ENCODE data around the gene UGGT1.

UGGT1 gene

GRCh38 chr2:128153786-128154185, 62.8 kb downstream of the UGGT1 start:
- Histone ChIP-seq H3K9me3 (ENCODE audit: insufficient read depth, low read length) (no peaks in the 10 kb centered on the region), H2AFZ (ENCODE audit: low read depth, low read length) (no peak overlapping the region), H3K4me1 (ENCODE audit: low read length) (no peaks in the 10 kb centered on the region), H3K4me2 (ENCODE audit: low read length) (no peak overlapping the region), H3K27ac (ENCODE audit: low read length) (no peak overlapping the region), H3K27me3 (ENCODE audit: low read depth, low read length) (no peaks in the 10 kb centered on the region), H3K4me3 (ENCODE audit: low read length) (no peak overlapping the region), H3K79me2 (ENCODE audit: low read length) (no peaks in the 10 kb centered on the region), H3K9ac (ENCODE audit: low read length) (no peak overlapping the region), H4K20me1 (ENCODE audit: insufficient read depth, low read length) (no peaks in the 10 kb centered on the region), H3K36me3 (replicated peaks; ENCODE audit: low read depth, low read length) (peaks cover 35% of the 10 kb centered on the region)
- no peak for TF ChIP-seq EZH2phosphoT487 (IDR thresholded peaks at IDR 0.05; ENCODE audit: low read depth)
- TF ChIP-seq CTCF (IDR thresholded peaks at IDR 0.05; ENCODE audit: low read depth, low read length), result no peak

DNA sequence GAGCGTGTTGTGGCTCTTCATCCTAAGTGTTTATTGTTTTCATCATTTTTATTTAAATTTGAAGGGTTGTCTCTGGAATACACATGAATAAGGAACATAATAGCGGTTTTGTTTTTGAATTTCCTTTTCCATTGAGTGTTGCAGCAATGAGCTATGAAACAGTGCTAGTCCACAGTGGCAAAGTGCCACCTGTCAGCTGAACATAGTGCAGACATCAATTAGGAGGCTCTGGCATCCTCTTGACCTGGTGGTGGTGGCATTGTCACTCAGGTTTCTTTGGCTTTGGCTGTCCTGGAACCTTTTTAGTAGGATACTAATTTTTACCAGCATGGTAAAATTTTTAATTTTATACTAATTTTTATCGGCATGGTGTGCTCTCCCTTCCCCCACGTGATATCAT, 63.2 kb downstream of the UGGT1 start:
- Histone ChIP-seq H3K4me3 (ENCODE audit: low read length) (no peak overlapping the region), H3K9me3 (ENCODE audit: insufficient read depth, low read length) (no peaks in the 10 kb centered on the region), H3K27me3 (ENCODE audit: low read depth, low read length) (no peaks in the 10 kb centered on the region), H3K4me1 (ENCODE audit: low read length) (no peaks in the 10 kb centered on the region), H3K79me2 (ENCODE audit: low read length) (no peaks in the 10 kb centered on the region), H2AFZ (ENCODE audit: low read depth, low read length) (no peak overlapping the region), H3K9ac (ENCODE audit: low read length) (no peak overlapping the region), H3K4me2 (ENCODE audit: low read length) (no peak overlapping the region), H3K27ac (ENCODE audit: low read length) (no peak overlapping the region), H3K36me3 (replicated peaks; ENCODE audit: low read depth, low read length) (peaks cover 35% of the 10 kb centered on the region), H4K20me1 (ENCODE audit: insufficient read depth, low read length) (no peaks in the 10 kb centered on the region)
- TF ChIP-seq CTCF (IDR thresholded peaks at IDR 0.05; ENCODE audit: low read depth, low read length) (no peak), EZH2phosphoT487 (IDR thresholded peaks at IDR 0.05; ENCODE audit: low read depth) (no peak)

DNA sequence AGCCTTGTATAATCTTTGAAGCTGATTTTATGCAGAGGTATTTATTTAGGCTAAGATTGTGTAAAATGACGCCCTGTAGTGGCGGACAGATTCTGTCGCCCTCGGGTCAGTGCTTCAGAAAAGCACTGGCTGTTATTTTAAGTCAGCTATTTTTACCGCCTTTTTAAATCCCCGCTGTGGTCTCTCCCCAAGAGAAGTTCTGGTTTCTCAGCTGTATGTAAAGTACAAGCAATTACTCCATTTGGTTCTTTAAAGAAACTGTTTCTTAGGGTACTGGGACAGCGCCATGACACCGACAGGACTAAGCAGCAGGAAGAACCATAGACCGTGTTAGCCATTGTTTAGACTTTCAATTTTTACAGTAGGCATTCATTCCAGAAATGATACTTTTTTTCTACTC, 65.0 kb downstream of the UGGT1 start:
- Histone ChIP-seq H3K27me3 (ENCODE audit: low read depth, low read length) (no peaks in the 10 kb centered on the region), H3K36me3 (replicated peaks; ENCODE audit: low read depth, low read length) (peaks cover 44% of the 10 kb centered on the region), H4K20me1 (ENCODE audit: insufficient read depth, low read length) (no peaks in the 10 kb centered on the region), H2AFZ (ENCODE audit: low read depth, low read length) (no peak overlapping the region), H3K9ac (ENCODE audit: low read length) (no peak overlapping the region), H3K4me3 (ENCODE audit: low read length) (no peak overlapping the region), H3K9me3 (ENCODE audit: insufficient read depth, low read length) (no peaks in the 10 kb centered on the region), H3K4me2 (ENCODE audit: low read length) (no peak overlapping the region), H3K27ac (ENCODE audit: low read length) (no peak overlapping the region), H3K4me1 (ENCODE audit: low read length) (no peaks in the 10 kb centered on the region), H3K79me2 (ENCODE audit: low read length) (no peaks in the 10 kb centered on the region)
- TF ChIP-seq EZH2phosphoT487 (IDR thresholded peaks at IDR 0.05; ENCODE audit: low read depth), result no peak

- no peaks in the 10 kb centered on the region for H4K20me1 ChIP-seq (ENCODE audit: insufficient read depth, low read length)
- peaks cover 45% of the 10 kb centered on the region for H3K36me3 ChIP-seq (replicated peaks; ENCODE audit: low read depth, low read length)
- no peak overlapping the region for H3K9ac ChIP-seq (ENCODE audit: low read length)
- H3K4me1 ChIP-seq (ENCODE audit: low read length), result no peaks in the 10 kb centered on the region
- H3K4me3 ChIP-seq (ENCODE audit: low read length), result no peak overlapping the region
- no peaks in the 10 kb centered on the region for H3K27me3 ChIP-seq (ENCODE audit: low read depth, low read length)
- H3K79me2 ChIP-seq (ENCODE audit: low read length), result no peaks in the 10 kb centered on the region
- no peak for TF ChIP-seq CTCF (IDR thresholded peaks at IDR 0.05; ENCODE audit: low read depth, low read length)
- no peak for TF ChIP-seq EZH2phosphoT487 (IDR thresholded peaks at IDR 0.05; ENCODE audit: low read depth)
- H3K27ac ChIP-seq (ENCODE audit: low read length), result no peak overlapping the region
- no peaks in the 10 kb centered on the region for H3K9me3 ChIP-seq (ENCODE audit: insufficient read depth, low read length)
- H3K4me2 ChIP-seq (ENCODE audit: low read length), result no peak overlapping the region
- H2AFZ ChIP-seq (ENCODE audit: low read depth, low read length), result no peak overlapping the region
Observed at GRCh38 chr2:128156812-128157211, 65.8 kb downstream of the UGGT1 start.

DNA sequence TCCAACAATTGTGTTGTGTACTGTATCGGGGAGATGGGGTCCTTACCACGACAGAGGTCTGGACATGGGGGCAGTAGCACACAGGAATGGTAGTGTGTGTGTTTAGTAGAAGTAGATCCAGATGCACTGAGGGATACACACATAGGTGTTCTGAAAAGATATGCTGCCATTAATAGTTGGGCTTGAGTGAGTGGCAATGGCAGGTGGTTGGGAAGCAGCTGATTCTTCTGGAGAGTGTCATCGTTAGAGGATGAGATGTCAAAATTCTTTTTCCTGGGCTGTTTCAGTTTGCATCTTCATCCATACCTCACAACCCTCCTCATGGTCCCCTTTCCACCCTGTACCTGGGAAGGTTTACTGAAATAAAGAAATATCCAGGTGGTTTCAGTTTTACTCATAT, 66.6 kb downstream of the UGGT1 start:
- Histone ChIP-seq H3K4me2 (ENCODE audit: low read length) (no peak overlapping the region), H3K4me1 (ENCODE audit: low read length) (no peaks in the 10 kb centered on the region), H3K36me3 (replicated peaks; ENCODE audit: low read depth, low read length) (peaks cover 44% of the 10 kb centered on the region), H3K79me2 (ENCODE audit: low read length) (no peaks in the 10 kb centered on the region), H3K4me3 (ENCODE audit: low read length) (no peak overlapping the region), H3K27ac (ENCODE audit: low read length) (no peak overlapping the region), H3K9ac (ENCODE audit: low read length) (no peak overlapping the region), H4K20me1 (ENCODE audit: insufficient read depth, low read length) (no peaks in the 10 kb centered on the region), H3K9me3 (ENCODE audit: insufficient read depth, low read length) (no peaks in the 10 kb centered on the region), H3K27me3 (ENCODE audit: low read depth, low read length) (no peaks in the 10 kb centered on the region), H2AFZ (ENCODE audit: low read depth, low read length) (no peak overlapping the region)
- TF ChIP-seq CTCF (IDR thresholded peaks at IDR 0.05; ENCODE audit: low read depth, low read length) (no peak), EZH2phosphoT487 (IDR thresholded peaks at IDR 0.05; ENCODE audit: low read depth) (no peak)
